ENCODE measurements around the gene FTCD.

FTCD gene

GRCh38 chr21:46089285-46089684 is 66.1 kb downstream of the FTCD start:
- DNase-seq = no peak

GRCh38 chr21:46088189-46088588 is 67.2 kb downstream of the FTCD start:
- no peak for DNase-seq

- DNase-seq = no peak
Observed at GRCh38 chr21:46087641-46088040, 67.7 kb downstream of the FTCD start.
